ENCODE data around the gene NOVA2.

GRCh38 chr19:45883881-45884681, 89.6 kb downstream of the NOVA2 start:
- no peak for TF ChIP-seq EP300 (IDR thresholded peaks at IDR 0.05)
- TF ChIP-seq CTCF (IDR thresholded peaks at IDR 0.05), result no peak
- no peak for TF ChIP-seq POLR2AphosphoS5 (IDR thresholded peaks at IDR 0.05)
- no peak for TF ChIP-seq POLR2A (IDR thresholded peaks at IDR 0.05)
